ENCODE data around the gene TDRD12.

GRCh38 chr19:32830231-32831014 lies 110.9 kb downstream of the TDRD12 start:
- no peak for TF ChIP-seq TAF1 (IDR thresholded peaks at IDR 0.05; ENCODE audit: borderline replicate concordance, insufficient read depth, low read length)
- no peak for TF ChIP-seq REST (IDR thresholded peaks at IDR 0.05; ENCODE audit: insufficient read depth in 1 of 2, low read depth in 2 of 2, low read length in 2 of 2)
